Frontal cortex (tissue), 4 donors: ENCODE data around the gene MGA. TPM values are rescaled to one million over a fixed set of nuclear protein-coding genes. Genes with fewer than 3 reads are reported as not detected.

Source experiments
- DNase-seq, 2 donors: peaks; one replicate each; pipeline ENCODE4 v3.0.0; 2012; ENCODE audit warnings: low spot score in 2 of 2
- FAIRE-seq: peaks from 2 replicates; lab custom pipeline; 2012; peaks lifted over from hg19 to GRCh38; lab: Jason Lieb, UNC
- total RNA-seq: library from RNA; depleted of rRNA; stranded (reverse); fragments of >200 nt; gene quantifications from one replicate; pipeline ENCODE4 v1.2.3, GENCODE V29; 2014
- donor health status: control.
- donor health status: control.
- donor health status: control.

MGA gene
- total RNA-seq, 1 donor from 2014 or later: 81.9 TPM

DNA sequence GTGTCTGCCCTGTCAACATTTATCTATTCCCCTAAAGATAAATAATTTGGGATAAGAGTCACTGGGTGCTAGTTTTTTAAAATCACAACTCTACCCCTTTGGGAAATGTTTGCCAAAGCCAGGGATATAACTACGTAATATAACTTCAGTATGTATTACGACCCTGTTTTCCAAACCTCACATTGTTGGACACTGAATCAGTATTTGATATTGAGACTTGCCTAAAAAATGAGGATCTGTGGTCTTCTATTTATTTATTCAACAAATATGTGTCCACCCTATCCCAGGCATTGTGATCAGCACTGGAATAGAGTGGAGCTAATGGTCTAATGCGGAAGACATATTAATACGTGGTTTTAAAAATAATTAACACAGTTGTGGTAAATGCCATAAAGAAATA lies 4.5 kb upstream of the MGA start:
- DNase-seq: no peak
- FAIRE-seq: no peak

GRCh38 chr15:41656188-41656587 lies 4.0 kb upstream of the MGA start:
- FAIRE-seq (no peak), DNase-seq (no peak)

DNA sequence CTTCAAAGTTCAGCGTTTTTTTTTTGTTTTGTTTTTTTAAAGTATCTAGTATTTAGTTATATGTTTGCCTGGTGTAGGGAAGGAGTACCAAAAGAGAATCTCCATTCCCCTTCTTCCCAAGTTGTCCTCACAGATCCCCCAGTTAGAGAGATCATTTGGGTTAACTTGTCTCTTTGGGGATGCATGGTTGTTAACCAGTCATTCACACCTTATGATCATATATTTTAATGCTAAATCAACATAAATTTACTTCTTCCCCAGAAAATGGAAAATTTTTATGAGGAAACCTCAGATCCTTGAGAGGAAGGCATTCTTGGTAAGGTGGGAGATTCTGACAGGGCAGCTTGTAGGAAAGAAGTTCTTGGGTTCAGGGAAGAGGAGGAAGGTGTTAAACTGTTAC lies 1.5 kb upstream of the MGA start:
- FAIRE-seq: no peak

GRCh38 chr15:41659190-41659589 lies 1.0 kb upstream of the MGA start:
- FAIRE-seq (no peak), DNase-seq (no peak)

More for the DNA sequence above, 1.5 kb upstream of the MGA start:
- no peak for DNase-seq

- no peak for DNase-seq
- FAIRE-seq: no peak
Observed at GRCh38 chr15:41659855-41660234, 360 bp upstream of the MGA start.

- peak in 1 of 2 donors; percentile 18 for DNase-seq
- FAIRE-seq: no peak
Observed at GRCh38 chr15:41661078-41661517, 893 bp downstream of the MGA start.

- FAIRE-seq: no peak
- DNase-seq: peak; percentile 64 to 67
Observed at GRCh38 chr15:41661518-41662225, 1.5 kb downstream of the MGA start.

- DNase-seq (no peak), FAIRE-seq (no peak)
Observed at GRCh38 chr15:41666353-41666920, 6.2 kb downstream of the MGA start.

DNA sequence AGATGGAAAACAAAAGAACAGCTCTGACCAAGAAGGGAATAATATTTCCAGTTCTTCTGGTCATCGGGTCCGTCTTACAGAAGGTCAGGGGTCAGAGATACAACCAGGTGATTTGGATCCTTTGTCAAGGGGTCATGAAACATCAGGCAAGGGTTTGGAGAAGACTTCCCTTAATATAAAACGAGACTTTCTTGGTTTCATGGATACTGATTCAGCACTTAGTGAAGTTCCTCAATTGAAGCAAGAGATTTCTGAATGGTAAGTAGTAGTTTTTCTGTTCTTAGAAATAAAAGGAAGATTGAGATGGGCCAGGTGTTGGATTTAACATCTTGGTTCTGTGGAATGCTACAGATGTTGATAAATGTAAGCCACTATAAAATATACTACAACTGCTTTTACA lies 9.5 kb downstream of the MGA start:
- DNase-seq: no peak
- no peak for FAIRE-seq

DNA sequence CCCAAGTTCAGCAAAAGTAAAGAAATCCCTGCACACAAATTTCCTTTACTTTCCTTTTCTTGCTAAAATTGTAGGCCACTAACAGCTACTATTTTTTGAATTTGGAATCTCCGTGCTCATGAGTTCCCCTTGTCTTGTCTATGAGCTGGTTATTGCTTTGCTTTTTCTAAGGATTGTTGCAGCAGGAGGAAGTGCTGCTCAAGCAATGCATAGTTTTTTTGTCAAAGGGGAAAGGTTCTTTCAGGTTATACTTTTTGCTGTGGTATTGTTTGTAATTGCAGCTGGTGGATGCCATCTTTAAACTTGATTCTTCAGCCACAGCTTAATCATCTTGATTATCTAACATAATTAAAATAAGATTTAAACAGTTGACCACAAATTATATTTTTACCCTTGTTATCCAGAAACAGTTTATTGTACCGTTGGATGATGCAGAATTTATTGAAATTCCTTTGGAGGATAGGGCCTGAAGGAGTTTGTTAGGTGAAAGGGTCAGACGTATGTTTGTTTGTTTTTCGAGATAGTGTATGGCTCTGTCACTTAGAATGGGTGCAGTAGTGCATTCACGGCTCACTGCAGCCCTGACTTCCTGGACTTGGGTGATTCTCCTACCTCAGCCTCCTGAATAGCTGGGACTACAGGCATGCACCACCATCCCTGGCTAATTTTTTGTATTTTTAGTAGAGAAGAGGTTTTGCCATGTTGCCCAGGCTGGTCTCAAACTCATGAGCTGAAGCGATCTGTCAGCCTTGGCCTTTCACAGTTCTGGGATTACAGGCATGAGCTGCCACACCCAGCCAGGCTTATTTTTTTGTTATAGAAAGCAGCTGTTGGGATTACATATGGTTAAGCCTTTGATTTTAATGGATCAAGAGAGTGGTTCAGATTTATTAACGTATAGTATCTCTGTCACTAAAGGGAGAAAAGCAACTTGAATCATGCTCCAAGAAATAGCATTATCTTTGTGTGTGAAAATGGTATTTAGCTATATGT lies 11.7 kb downstream of the MGA start:
- DNase-seq (no peak), FAIRE-seq (no peak)

DNA sequence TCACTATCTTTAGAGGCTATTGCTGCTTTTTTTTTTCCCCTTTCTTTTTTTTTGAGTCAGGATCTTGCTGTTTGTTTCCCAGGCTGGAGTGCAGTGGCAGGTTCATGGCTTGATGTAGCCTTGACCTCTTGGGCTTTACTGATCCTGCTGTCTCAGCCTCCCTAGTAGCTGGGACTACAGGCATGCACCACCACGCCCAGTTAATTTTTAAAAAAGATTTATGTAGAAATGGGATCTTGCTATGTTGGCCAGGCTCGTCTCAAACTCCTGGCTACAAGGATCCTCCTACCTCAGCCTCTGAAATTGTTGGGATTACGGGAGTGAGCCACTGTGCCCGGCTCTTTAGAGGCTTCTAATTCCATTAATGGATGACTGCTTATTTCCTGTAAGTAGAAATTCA lies 15.1 kb downstream of the MGA start:
- FAIRE-seq: no peak
- DNase-seq: no peak

DNA sequence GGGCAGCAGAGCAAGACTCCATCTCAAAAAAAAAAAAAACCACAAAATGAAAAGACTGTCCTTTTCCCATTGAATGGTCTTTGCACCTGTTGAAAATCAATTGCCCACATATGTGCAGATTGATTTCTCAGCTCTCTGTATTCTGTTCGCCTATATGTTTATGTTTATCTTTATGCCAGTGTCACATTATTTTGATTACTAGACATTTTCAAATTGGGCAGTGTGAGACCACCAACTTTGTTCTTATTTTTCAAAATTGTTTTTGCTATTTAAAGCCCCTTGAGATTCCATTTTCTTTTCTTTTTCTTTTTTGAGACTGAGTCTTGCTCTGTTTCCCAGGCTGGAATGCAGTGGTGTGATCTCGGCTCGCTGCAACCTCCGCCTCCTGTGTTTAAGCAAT lies 18.5 kb downstream of the MGA start:
- DNase-seq: no peak
- FAIRE-seq: no peak

DNA sequence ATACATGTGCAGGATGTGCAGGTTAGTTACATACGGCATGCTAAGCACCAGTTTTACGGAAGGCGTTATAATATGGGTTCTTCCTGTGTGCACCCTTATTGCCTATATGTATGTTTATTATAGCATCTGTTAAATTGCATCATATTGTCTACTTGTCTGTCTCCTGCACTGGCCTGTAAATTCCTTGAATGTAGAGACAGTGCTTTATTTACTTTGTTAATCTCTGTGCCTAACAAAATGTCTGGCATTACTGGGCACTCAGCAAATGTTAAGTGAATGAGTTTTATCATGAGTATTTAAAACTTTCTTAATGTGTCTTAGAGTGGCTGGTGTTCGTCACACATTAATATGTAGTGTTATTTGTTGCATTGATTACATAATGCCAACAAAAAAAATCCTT lies 23.8 kb downstream of the MGA start:
- no peak for FAIRE-seq
- no peak for DNase-seq

DNA sequence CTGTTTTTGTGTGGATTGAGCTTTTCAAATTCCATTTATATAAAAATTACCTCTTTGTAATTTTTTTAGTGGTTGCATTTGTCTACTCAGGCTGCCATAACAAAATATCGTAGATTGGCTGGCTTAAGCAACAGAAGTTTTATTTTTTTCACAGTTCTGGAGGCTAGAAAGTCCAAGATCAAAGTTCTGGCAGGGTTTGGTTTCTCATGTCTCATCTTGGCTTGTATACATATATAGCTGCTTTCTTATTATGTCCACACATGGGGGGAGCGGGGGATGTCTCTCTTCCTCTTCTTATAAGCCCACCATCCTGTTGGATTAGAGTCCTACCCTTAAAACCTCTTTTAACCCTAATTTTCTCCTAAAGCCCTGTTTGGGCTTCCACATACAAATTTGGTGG lies 28.5 kb downstream of the MGA start:
- no peak for DNase-seq

DNA sequence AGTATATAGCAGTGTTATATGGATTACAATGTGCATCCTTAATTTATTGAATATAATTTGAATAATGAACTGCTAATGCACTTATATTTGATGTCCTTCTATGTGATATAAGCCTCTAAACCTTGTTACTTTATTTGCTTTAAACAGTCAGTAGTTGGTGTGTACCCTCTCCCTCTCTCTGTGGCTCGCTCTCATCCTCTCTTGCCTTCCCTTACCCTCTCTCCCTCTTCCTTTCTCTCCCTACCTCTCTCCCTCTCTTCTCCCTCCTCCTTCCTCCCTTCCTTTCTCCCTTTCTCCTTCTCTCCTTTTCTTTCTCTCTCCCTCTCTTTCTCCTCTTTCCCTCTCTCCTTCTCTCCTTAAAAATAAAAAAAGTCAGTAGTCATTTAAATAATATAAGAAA lies 28.9 kb downstream of the MGA start:
- FAIRE-seq: no peak
- no peak for DNase-seq

More for the DNA sequence above, 28.5 kb downstream of the MGA start:
- no peak for FAIRE-seq

DNA sequence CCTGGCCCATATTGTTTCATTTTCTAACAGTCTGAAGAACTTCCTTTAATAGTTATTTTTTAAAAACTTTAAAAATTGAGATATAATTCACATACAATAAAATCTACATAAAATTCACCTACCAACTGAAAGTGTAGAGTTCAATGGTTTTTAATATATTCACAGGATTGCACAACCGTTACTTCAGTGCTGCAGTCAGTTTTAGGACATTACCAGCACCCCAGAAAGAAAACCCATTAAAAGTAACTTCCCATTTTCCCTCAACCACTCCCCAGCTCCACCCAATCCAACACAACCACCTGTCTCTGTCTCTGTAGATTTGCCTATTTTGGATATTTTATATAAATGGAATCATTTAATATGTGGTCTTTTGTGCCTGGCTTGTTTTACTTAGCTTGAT lies 29.6 kb downstream of the MGA start:
- no peak for DNase-seq
- FAIRE-seq: no peak

DNA sequence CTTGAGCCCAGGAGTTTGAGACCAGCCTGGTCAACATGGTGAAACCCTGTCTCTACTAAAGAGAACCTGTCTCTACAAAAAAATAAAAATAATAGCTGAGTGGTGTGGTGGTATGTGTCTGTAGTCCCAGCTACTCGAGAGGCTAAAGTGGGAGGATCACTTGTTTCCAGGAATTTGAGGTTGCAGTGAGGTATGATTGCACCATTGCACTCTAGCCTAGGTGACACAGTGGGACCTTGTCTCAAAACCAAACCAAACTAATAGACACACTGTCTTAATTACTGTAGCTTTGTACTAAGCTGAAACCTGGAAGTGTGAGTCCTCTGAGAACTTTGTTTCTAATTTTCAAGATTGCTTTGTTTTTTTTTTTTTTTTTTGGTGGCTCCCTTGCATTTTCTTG lies 30.4 kb downstream of the MGA start:
- FAIRE-seq: no peak
- no peak for DNase-seq

- DNase-seq (no peak), FAIRE-seq (no peak)
Observed at GRCh38 chr15:41691471-41691870, 31.3 kb downstream of the MGA start.

GRCh38 chr15:41692049-41692448 lies 31.8 kb downstream of the MGA start:
- FAIRE-seq (no peak), DNase-seq (no peak)

DNA sequence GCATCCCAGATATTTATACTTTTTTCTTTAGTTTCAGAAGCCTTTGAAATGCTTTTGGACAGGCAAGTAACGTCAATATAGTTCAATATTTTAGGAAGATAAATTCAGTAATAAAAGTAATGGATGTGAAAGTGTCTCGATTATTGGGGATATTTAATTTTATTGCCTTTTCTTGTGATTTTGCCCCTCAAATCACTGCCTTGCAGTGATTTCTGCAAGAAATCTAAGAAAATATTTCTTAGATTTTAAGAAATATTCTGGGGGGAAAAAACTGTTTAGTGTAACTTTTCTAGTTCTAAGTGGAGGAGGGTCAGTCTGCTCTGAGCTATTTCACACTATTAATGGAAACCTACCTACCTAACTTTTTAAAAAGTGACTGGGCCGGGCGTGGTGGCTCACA lies 33.6 kb downstream of the MGA start:
- DNase-seq (no peak), FAIRE-seq (no peak)
